ENCODE data around the gene EVI5.

Gene EVI5

DNA sequence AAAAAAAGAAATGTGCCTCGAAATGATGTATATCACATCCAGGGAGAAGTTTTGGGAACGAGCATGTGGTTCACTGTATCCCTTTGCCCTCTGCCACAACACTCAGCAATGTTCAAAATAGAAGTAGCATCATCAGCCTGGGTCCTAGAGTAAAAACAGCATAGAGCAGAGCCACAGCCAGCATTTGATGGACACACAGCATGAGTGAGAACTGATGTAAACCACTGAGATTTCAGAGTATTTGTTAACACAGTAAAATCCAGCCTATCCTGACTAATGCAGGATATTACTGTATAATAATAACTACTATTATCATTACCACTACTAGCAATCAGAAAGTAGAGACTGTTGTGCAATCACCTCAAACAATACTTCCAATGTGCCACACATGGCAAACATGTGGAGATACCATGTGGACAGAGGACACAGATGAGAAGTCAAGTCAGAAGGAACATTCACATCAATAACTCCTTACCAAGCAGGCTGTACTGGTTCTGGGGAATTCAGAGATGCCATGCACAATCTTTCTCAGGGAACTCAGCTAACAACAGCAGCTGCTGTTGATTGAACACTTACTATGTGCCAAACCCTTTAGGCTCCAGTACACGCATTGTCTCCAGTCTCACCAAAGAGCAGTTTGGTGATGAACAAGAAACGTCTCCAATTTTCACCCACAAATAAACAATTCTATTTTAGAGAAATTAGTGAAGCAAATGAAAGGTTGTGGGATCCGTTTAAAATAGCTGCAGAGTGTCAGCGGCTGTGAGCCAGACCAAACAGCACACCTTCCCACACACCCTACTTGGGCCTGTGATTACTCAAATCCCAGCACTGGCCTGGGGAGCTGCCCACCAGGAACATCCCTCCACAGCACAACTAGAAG, 281.6 kb downstream of the EVI5 start:
- Mint-ChIP-seq H3K4me3 (no peak overlapping the region), H3K27ac (no peak overlapping the region), H3K36me3 (ENCODE audit: low read depth) (no peaks in the 10 kb centered on the region), H3K4me1 (no peaks in the 10 kb centered on the region), H3K27me3 (ENCODE audit: low read depth, poor library complexity) (peaks cover 12% of the 10 kb centered on the region), H3K9me3 (no peaks in the 10 kb centered on the region)
- TF ChIP-seq, protein P1, sequence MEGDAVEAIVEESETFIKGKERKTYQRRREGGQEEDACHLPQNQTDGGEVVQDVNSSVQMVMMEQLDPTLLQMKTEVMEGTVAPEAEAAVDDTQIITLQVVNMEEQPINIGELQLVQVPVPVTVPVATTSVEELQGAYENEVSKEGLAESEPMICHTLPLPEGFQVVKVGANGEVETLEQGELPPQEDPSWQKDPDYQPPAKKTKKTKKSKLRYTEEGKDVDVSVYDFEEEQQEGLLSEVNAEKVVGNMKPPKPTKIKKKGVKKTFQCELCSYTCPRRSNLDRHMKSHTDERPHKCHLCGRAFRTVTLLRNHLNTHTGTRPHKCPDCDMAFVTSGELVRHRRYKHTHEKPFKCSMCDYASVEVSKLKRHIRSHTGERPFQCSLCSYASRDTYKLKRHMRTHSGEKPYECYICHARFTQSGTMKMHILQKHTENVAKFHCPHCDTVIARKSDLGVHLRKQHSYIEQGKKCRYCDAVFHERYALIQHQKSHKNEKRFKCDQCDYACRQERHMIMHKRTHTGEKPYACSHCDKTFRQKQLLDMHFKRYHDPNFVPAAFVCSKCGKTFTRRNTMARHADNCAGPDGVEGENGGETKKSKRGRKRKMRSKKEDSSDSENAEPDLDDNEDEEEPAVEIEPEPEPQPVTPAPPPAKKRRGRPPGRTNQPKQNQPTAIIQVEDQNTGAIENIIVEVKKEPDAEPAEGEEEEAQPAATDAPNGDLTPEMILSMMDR (IDR thresholded peaks at IDR 0.05): no peak
- no peak for DNase-seq

DNA sequence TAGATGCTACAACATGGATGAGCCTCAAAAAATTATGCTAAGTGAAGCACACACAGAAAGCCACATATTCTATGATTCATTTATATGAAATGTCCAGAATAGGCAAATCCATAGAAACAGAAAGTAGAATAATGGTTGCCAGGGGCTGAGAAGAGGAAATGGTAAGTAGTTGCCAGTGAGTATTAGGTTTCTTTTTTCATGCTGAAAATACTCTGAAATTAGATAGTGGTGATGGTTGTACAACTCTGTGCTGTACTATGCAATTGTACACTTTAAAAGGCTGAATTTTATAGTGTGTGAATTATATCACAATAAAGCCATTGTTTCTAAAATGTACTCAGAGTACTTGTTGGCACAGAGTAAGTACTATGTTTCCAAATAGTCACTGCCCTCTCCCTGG, 282.7 kb downstream of the EVI5 start:
- H3K27me3 Mint-ChIP-seq (ENCODE audit: low read depth, poor library complexity): peaks cover 18% of the 10 kb centered on the region
- no peak overlapping the region for H3K4me3 Mint-ChIP-seq
- TF ChIP-seq, protein P1 (IDR thresholded peaks at IDR 0.05): no peak
- H3K4me1 Mint-ChIP-seq: no peaks in the 10 kb centered on the region
- no peak overlapping the region for H3K27ac Mint-ChIP-seq
- no peaks in the 10 kb centered on the region for H3K9me3 Mint-ChIP-seq
- no peaks in the 10 kb centered on the region for H3K36me3 Mint-ChIP-seq (ENCODE audit: low read depth)
- DNase-seq: no peak

DNA sequence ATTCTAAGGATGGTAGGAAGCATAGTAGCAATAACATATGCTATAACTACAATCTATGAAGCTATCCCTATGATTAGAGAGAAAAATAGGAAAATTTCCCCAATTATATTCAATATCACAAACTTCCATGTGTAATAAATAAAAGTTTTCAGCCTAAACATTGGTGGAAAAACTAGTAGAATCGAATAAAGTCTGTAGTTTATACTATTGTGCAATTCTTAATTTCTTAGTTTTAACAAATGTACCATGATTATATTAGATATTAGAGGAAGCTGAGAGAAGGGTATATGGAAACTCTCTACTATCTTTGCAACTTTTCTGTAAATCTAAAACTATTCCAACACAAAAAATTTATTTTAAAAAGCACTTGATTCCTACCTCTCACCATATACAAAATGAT, 284.4 kb downstream of the EVI5 start:
- no peak overlapping the region for H3K4me3 Mint-ChIP-seq
- H3K4me1 Mint-ChIP-seq: no peaks in the 10 kb centered on the region
- H3K9me3 Mint-ChIP-seq: no peaks in the 10 kb centered on the region
- H3K27ac Mint-ChIP-seq: no peak overlapping the region
- DNase-seq: no peak
- TF ChIP-seq, protein P1 (IDR thresholded peaks at IDR 0.05): no peak
- H3K36me3 Mint-ChIP-seq (ENCODE audit: low read depth): no peaks in the 10 kb centered on the region
- H3K27me3 Mint-ChIP-seq (ENCODE audit: low read depth, poor library complexity): peaks cover 29% of the 10 kb centered on the region

DNA sequence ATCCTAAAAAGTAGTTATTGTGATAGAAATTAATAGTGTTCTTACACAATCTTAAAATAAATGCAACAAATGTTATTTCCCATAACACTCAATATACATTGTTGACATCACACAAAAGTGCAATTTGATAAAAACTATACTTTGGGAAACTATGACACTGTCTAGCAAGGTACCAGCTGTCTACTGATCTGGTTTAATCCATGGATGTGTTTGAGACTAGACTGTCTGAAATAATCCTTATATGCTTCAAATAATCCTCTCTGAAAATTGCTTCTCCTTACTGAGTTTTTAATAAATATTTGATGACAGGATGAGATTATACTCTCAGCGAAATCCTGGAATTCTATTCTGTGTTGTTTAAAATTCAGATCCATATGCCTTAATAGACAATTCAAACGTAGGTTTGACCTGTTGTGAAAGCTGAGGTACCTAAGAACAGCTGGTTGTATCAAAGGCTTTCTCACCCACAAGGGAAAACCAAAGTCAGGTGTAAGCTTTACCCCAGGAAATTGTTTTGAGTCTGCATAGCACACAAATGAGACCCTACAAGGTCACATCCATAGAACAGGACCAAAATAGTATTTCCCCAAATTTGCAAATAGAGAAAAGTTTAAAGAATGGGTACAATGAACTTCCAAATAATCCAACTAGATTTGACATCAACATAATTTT, 289.4 kb downstream of the EVI5 start:
- no peak overlapping the region for H3K27ac Mint-ChIP-seq

DNA sequence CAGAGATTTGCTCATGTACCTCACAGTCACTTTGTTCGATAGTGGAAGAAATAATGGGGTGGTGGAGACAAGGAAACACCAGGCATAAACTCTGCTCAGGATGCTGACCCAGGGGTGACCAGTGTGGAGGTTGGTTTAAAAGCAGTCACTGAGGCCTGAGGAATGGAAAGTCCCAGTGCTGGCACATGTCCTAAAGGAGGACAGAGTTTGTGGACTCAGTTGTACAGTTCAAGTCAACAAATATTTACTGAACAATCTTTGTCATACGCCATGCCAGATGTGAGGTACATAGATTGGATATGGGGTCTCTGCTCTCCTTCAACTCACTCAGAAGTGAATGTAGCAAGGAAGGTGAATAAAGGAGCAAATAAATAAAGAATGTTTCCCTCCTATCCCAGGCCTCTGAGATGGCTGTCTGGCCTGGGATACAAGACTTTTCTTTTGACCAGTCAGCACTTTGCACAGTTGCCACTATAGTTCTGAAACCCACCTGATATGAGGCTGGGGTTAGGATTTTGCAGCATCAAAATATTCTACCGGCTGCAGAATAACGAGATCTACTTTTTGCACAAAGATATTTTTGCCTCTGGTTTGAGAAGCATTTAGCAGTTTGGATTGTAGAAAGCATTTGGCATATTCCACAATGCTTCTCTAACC, 290.3 kb downstream of the EVI5 start:
- Mint-ChIP-seq H3K4me3 (no peak overlapping the region), H3K27me3 (ENCODE audit: low read depth, poor library complexity) (peaks cover 61% of the 10 kb centered on the region), H3K36me3 (ENCODE audit: low read depth) (no peaks in the 10 kb centered on the region), H3K9me3 (no peaks in the 10 kb centered on the region), H3K27ac (no peak overlapping the region), H3K4me1 (no peaks in the 10 kb centered on the region)
- DNase-seq: no peak
- TF ChIP-seq, protein P1 (IDR thresholded peaks at IDR 0.05): no peak

More for the DNA sequence above, 289.4 kb downstream of the EVI5 start:
- no peak overlapping the region for H3K4me3 Mint-ChIP-seq
- no peaks in the 10 kb centered on the region for H3K4me1 Mint-ChIP-seq
- H3K36me3 Mint-ChIP-seq (ENCODE audit: low read depth): no peaks in the 10 kb centered on the region
- TF ChIP-seq, protein P1 (IDR thresholded peaks at IDR 0.05): no peak
- H3K9me3 Mint-ChIP-seq: no peaks in the 10 kb centered on the region
- DNase-seq: no peak
- peaks cover 63% of the 10 kb centered on the region for H3K27me3 Mint-ChIP-seq (ENCODE audit: low read depth, poor library complexity)

Data from nephron progenitor cell (in vitro differentiated cells).